SK-N-SH (cell line): ENCODE measurements around the gene SIM1. TPM values are rescaled to one million over a fixed set of nuclear protein-coding genes. Genes with fewer than 3 reads are reported as not detected.

Experiments
- CTCF ChIA-PET: fragments of 300-600, 350-600 bp; formaldehyde crosslinking; extraction: SDS; loops from one replicate; lab custom pipeline; 2021; lab: Yijun Ruan, JAX
- POLR2A ChIA-PET: fragments of 350-600 bp; sonication (Branson Sonifier 250); formaldehyde crosslinking; extraction: SDS; loops from one replicate; lab custom pipeline; 2020; ENCODE audit warnings: antibody characterized with exemption, inconsistent platforms; lab: Yijun Ruan, JAX
- DNase-seq: peaks from one replicate; pipeline ENCODE4 v3.0.0; 2012
- H2AFZ ChIP-seq: fragments of 200-600 bp; sonication (generic); 2 replicates; pipeline ENCODE4 v1.8.1; 2016; ENCODE audit warnings: antibody characterized with exemption, mild to moderate bottlenecking, low read depth
- H3F3A ChIP-seq: fragments of 200-600 bp; sonication (generic); replicated peaks from 2 replicates; pipeline ENCODE3; 2016; ENCODE audit warnings: antibody characterized with exemption, mild to moderate bottlenecking; ENCODE audit not compliant: insufficient read depth
- H3K27ac ChIP-seq, 2 experiments: fragments of 200-500 bp in 1 of 2; fragments of 200-600 bp in 1 of 2; sonication (Bioruptor generic) in 1 of 2; sonication (generic), shearing (Covaris generic) in 1 of 2; 2 replicates each; pipeline versions ENCODE4 v1.5.1 to v1.6.1; 2014 to 2016; ENCODE audit warnings: low read depth in 2 of 2, inconsistent platforms in 1 of 2, low read length in 1 of 2, mild to moderate bottlenecking in 1 of 2, mixed read lengths in 1 of 2
- H3K27me3 ChIP-seq: fragments of 200-600 bp; sonication (generic), shearing (Covaris generic); 2 replicates; pipeline ENCODE4 v1.6.1; 2016; ENCODE audit warnings: mixed run types; ENCODE audit not compliant: insufficient read depth
- H3K36me3 ChIP-seq, 2 experiments: fragments of 200-500 bp in 1 of 2; fragments of 200-600 bp in 1 of 2; sonication (Bioruptor generic) in 1 of 2; sonication (generic) in 1 of 2; replicated peaks in 1 of 2; 2 replicates each; pipeline versions ENCODE3 to v1.5.1; 2014 to 2016; ENCODE audit warnings: low read length in 1 of 2, mild to moderate bottlenecking in 1 of 2; ENCODE audit not compliant: insufficient read depth in 2 of 2, control insufficient read depth in 1 of 2
- H3K4me1 ChIP-seq, 2 experiments: fragments of 200-500 bp in 1 of 2; fragments of 200-600 bp in 1 of 2; sonication (Bioruptor generic) in 1 of 2; sonication (generic), shearing (Covaris generic) in 1 of 2; 2 replicates each; pipeline versions ENCODE4 v1.5.1 to v1.6.1; 2014 to 2016; ENCODE audit warnings: low read depth in 1 of 2, low read length in 1 of 2, mixed run types in 1 of 2; ENCODE audit not compliant: insufficient read depth in 2 of 2, control insufficient read depth in 1 of 2
- H3K4me2 ChIP-seq: fragments of 200-600 bp; sonication (generic), shearing (Covaris generic); 2 replicates; pipeline ENCODE4 v1.6.1; 2017; ENCODE audit warnings: mixed run types
- H3K4me3 ChIP-seq, 2 experiments: fragments of 200-500 bp in 1 of 2; fragments of 200-600 bp in 1 of 2; sonication (Bioruptor generic) in 1 of 2; sonication (generic), shearing (Covaris generic) in 1 of 2; 2 replicates each; pipeline versions ENCODE4 v1.5.1 to v1.8.1; 2014 to 2016; ENCODE audit warnings: low read depth in 2 of 2, inconsistent platforms in 1 of 2, low read length in 1 of 2, mild to moderate bottlenecking in 1 of 2, mixed read lengths in 1 of 2, moderate library complexity in 1 of 2
- H3K79me2 ChIP-seq: fragments of 200-600 bp; sonication (generic); 2 replicates; pipeline ENCODE4 v1.8.1; 2017; ENCODE audit warnings: mild to moderate bottlenecking; ENCODE audit not compliant: insufficient read depth
- H3K9ac ChIP-seq: fragments of 200-600 bp; sonication (generic); 2 replicates; pipeline ENCODE4 v1.6.1; 2017; ENCODE audit warnings: mixed run types
- H3K9me2 ChIP-seq: fragments of 200-600 bp; sonication (generic); 2 replicates; pipeline ENCODE4 v1.6.1; 2017; ENCODE audit warnings: mixed run types
- H3K9me3 ChIP-seq: fragments of 200-600 bp; sonication (generic); 2 replicates; pipeline ENCODE4 v1.6.1; 2017; ENCODE audit warnings: mixed run types, mild to moderate bottlenecking, moderate library complexity
- H4K20me1 ChIP-seq: fragments of 200-600 bp; sonication (generic); 2 replicates; pipeline ENCODE4 v1.6.1; 2017; ENCODE audit warnings: mild to moderate bottlenecking, mixed run types; ENCODE audit not compliant: insufficient read depth
- EZH2phosphoT487 ChIP-seq: fragments of 200-600 bp; sonication (generic); IDR thresholded peaks from 2 replicates; pipeline ENCODE4 v1.6.1; 2017; ENCODE audit warnings: low read depth, mixed run types, mild to moderate bottlenecking, antibody characterized with exemption, moderate library complexity, borderline replicate concordance
- GABPA ChIP-seq: IDR thresholded peaks from 2 replicates; pipeline ENCODE4 v1.4.0; 2012; ENCODE audit warnings: low read depth, mild to moderate bottlenecking
- MAX ChIP-seq: IDR thresholded peaks from 2 replicates; pipeline ENCODE4 v1.4.0; 2012; ENCODE audit warnings: low read depth
- SMC3 ChIP-seq: IDR thresholded peaks from 2 replicates; pipeline ENCODE4 v1.6.1; 2012; ENCODE audit warnings: low read depth, low read length, improper control_type of control experiment
- WGBS: methylation state at CpG from one replicate; pipeline ENCODE4 v1.1.6; 2017; ENCODE audit warnings: low lambda C conversion rate; 5-methylcytosine and 5-hydroxymethylcytosine counted together
- polyA plus RNA-seq, 3 experiments: library from polyadenylated mRNA; depleted of rRNA; stranded (reverse); fragments of >200 nt; gene quantifications; 2 replicates each; pipeline ENCODE4 v1.2.3, GENCODE V29; 2012
- TF ChIP-seq, protein P1 (sequence below): fragments of 200-600 bp; sonication (generic); IDR thresholded peaks from 2 replicates; pipeline ENCODE4 v1.6.1; 2017; ENCODE audit warnings: antibody characterized with exemption, mild to moderate bottlenecking, moderate library complexity
- TF ChIP-seq, protein P2 (sequence below): IDR thresholded peaks from 2 replicates; pipeline ENCODE4 v1.4.0; 2012; ENCODE audit warnings: low read depth, borderline replicate concordance

SIM1 gene
- polyA plus RNA-seq, 1 of the 3 experiments (the other 2 are of a cell fraction) = not detected

DNA sequence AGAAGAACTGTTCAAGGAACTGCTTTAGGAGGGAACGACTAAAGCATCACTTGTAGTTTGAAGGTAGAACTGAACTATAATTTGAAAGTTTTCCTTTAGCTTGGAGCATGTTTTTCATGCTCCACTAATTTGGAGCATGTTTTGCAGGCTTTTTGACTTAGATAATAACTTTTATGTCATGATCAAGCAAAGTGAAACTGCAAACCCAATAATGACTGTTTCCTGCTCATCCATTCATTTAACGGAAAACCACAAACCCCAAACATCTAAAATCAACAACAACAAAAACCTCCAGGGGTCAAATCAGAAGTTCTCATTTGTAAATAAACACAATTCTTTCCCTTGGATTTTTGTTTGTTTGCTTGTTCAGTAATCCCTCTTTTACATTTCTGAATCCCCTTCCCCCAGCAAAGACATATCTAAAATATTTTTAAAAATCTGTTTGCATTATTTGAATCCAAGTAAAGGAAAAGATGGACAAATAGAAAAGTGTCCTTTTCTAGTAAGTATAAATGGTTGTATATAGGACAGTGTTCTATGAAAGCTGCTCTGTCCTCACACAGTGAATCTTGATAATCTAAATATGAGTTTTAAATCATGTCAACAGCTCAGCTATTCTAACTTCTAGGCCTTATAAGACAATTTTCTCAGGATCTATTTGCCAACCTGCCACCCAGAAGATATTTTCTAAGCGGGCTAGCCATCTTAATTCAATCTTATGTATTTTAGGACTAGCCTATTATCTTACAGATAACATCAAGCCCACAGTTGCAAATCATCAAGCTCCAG is 2.6 kb downstream of the SIM1 start (continued):
- no peak for TF ChIP-seq GABPA

GRCh38 chr6:100461278-100461916 is 3.3 kb downstream of the SIM1 start:
- H3K4me1 ChIP-seq = peaks cover 0 to 6% of the 10 kb centered on the region in 2 experiments; a peak in 1 of 4 replicates
- H3K4me2 ChIP-seq = no peak overlapping the region
- H3K4me3 ChIP-seq = no peak overlapping the region
- H3K9ac ChIP-seq = no peak overlapping the region
- H3K36me3 ChIP-seq = no peaks in the 10 kb centered on the region
- no peak for DNase-seq
- H3K27me3 ChIP-seq = peaks cover 100% of the 10 kb centered on the region
- H3F3A ChIP-seq = peaks cover 9% of the 10 kb centered on the region
- 0 out of 2 replicates have a peak overlapping the region, but pooled peaks have one; percentile 56 for H2AFZ ChIP-seq
- TF ChIP-seq MAX = no peak
- TF ChIP-seq EZH2phosphoT487 = peak; percentile 76; the same call in 1 of the 2 replicates
- 0 out of 2 replicates have a peak, but pooled peaks cover 3% of the 10 kb centered on the region for H4K20me1 ChIP-seq
- POLR2A ChIA-PET = interaction anchor here (1.2 kb wide), 1 partner anchor 8 kb away, joined by 3 read pairs; no protein-coding TSS in a partner anchor
- WGBS = 3% methylated on average over 29 of the region's 29 CpGs
- no peaks in the 10 kb centered on the region for H3K9me3 ChIP-seq
- CTCF ChIA-PET = interaction anchor here (0.6 to 1.8 kb wide), 11 partner anchors 9 to 593 kb away, joined by 3 to 7 read pairs (median 3); no protein-coding TSS in a partner anchor
- H3K9me2 ChIP-seq = no peaks in the 10 kb centered on the region
- H3K79me2 ChIP-seq = no peaks in the 10 kb centered on the region
- no peak overlapping the region for H3K27ac ChIP-seq

GRCh38 chr6:100460650-100461204 is 4.0 kb downstream of the SIM1 start:
- H3K4me3 ChIP-seq = peak overlapping the region in 1 of 2 experiments; percentile 44; a peak in 1 of 4 replicates

More at GRCh38 chr6:100460650-100461204, 4.0 kb downstream of the SIM1 start:
- no peak overlapping the region for H3K4me2 ChIP-seq
- H3K36me3 ChIP-seq = no peaks in the 10 kb centered on the region
- 0 out of 2 replicates have a peak, but pooled peaks cover 3% of the 10 kb centered on the region for H4K20me1 ChIP-seq
- ChIA-PET CTCF (interaction anchor here (0.6 to 1.5 kb wide), 12 partner anchors 9 to 593 kb away, joined by 3 to 6 read pairs (median 3); no protein-coding TSS in a partner anchor), POLR2A (interaction anchor here (1.2 kb wide), 1 partner anchor 9 kb away, joined by 3 read pairs; no protein-coding TSS in a partner anchor)
- H3K4me1 ChIP-seq = peaks cover 0 to 6% of the 10 kb centered on the region in 2 experiments; a peak in 1 of 4 replicates
- no peak overlapping the region for H3K9ac ChIP-seq
- peaks cover 9% of the 10 kb centered on the region for H3F3A ChIP-seq
- no peak overlapping the region for H3K27ac ChIP-seq
- H3K79me2 ChIP-seq = no peaks in the 10 kb centered on the region
- 3% methylated on average over 9 of the region's 9 CpGs for WGBS
- no peaks in the 10 kb centered on the region for H3K9me3 ChIP-seq
- TF ChIP-seq, protein P1, sequence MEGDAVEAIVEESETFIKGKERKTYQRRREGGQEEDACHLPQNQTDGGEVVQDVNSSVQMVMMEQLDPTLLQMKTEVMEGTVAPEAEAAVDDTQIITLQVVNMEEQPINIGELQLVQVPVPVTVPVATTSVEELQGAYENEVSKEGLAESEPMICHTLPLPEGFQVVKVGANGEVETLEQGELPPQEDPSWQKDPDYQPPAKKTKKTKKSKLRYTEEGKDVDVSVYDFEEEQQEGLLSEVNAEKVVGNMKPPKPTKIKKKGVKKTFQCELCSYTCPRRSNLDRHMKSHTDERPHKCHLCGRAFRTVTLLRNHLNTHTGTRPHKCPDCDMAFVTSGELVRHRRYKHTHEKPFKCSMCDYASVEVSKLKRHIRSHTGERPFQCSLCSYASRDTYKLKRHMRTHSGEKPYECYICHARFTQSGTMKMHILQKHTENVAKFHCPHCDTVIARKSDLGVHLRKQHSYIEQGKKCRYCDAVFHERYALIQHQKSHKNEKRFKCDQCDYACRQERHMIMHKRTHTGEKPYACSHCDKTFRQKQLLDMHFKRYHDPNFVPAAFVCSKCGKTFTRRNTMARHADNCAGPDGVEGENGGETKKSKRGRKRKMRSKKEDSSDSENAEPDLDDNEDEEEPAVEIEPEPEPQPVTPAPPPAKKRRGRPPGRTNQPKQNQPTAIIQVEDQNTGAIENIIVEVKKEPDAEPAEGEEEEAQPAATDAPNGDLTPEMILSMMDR = peak; percentile 60
- TF ChIP-seq, protein P2, sequence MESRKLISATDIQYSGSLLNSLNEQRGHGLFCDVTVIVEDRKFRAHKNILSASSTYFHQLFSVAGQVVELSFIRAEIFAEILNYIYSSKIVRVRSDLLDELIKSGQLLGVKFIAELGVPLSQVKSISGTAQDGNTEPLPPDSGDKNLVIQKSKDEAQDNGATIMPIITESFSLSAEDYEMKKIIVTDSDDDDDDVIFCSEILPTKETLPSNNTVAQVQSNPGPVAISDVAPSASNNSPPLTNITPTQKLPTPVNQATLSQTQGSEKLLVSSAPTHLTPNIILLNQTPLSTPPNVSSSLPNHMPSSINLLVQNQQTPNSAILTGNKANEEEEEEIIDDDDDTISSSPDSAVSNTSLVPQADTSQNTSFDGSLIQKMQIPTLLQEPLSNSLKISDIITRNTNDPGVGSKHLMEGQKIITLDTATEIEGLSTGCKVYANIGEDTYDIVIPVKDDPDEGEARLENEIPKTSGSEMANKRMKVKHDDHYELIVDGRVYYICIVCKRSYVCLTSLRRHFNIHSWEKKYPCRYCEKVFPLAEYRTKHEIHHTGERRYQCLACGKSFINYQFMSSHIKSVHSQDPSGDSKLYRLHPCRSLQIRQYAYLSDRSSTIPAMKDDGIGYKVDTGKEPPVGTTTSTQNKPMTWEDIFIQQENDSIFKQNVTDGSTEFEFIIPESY = no peak
- 0 out of 2 replicates have a peak, but pooled peaks have one; percentile 11 for TF ChIP-seq SMC3
- H2AFZ ChIP-seq = no peak overlapping the region
- peaks cover 100% of the 10 kb centered on the region for H3K27me3 ChIP-seq
- no peaks in the 10 kb centered on the region for H3K9me2 ChIP-seq
- DNase-seq = no peak
